GM12872 (cell line): ENCODE results near the gene TGFBRAP1.

ENCODE experiments used
- TF ChIP-seq, protein P1 (sequence below): IDR thresholded peaks from 3 replicates; pipeline ENCODE4 v1.5.1; 2011; ENCODE audit warnings: low read depth, mild to moderate bottlenecking, low read length, moderate library complexity; ENCODE audit not compliant: insufficient read depth

Gene TGFBRAP1

DNA sequence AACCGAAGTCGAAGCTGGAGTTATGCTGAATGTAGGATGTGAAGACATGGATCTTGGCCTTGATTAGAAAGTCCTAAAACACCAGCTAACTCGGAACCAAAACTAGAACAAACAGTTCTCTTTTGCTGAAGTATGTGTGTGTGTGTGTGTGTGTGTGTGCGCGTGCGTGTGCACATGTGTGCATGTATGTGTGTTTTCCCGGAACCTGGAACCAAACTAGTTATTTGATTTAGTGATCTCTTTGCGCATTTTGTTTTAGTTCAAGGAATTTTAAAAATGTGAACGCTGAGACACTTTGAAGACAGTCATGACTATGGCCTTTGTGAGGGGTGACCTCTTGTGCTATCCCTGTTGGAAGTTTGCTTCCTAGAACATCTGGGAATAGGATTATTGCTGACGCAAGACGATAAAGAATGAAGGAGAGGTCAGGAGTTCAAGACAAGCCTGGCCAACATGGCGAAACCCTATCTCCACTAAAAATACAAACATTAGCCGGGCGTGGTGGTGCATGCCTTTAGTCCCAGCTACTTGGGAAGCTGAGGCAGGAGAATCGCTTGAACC is 45.5 kb upstream of the TGFBRAP1 start:
- TF ChIP-seq, protein P1, sequence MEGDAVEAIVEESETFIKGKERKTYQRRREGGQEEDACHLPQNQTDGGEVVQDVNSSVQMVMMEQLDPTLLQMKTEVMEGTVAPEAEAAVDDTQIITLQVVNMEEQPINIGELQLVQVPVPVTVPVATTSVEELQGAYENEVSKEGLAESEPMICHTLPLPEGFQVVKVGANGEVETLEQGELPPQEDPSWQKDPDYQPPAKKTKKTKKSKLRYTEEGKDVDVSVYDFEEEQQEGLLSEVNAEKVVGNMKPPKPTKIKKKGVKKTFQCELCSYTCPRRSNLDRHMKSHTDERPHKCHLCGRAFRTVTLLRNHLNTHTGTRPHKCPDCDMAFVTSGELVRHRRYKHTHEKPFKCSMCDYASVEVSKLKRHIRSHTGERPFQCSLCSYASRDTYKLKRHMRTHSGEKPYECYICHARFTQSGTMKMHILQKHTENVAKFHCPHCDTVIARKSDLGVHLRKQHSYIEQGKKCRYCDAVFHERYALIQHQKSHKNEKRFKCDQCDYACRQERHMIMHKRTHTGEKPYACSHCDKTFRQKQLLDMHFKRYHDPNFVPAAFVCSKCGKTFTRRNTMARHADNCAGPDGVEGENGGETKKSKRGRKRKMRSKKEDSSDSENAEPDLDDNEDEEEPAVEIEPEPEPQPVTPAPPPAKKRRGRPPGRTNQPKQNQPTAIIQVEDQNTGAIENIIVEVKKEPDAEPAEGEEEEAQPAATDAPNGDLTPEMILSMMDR, result no peak

DNA sequence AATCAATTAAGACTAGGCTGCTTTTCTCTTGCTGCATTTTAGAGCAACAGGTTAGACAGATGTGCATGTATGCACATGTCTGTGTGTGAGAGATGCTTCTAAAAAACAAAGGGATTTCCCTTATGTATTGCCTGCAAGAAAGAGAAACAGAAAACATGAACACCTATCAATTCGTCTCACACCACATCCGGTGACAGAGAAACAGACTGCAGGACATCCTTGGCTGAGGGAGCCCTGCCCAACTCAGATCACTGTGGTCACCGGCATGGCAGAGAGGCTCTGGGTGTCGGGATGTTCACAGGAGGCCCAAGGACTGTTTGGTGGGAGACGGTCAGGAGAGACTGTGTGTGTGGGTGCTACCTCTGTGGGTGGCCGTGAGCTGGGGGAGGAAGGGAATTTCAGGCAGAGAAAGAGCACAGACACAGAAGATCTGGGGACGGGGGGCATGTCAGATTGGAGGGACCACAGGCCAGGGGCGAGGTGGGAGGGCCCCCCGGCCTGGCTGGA is 44.4 kb upstream of the TGFBRAP1 start:
- TF ChIP-seq, protein P1, result no peak

DNA sequence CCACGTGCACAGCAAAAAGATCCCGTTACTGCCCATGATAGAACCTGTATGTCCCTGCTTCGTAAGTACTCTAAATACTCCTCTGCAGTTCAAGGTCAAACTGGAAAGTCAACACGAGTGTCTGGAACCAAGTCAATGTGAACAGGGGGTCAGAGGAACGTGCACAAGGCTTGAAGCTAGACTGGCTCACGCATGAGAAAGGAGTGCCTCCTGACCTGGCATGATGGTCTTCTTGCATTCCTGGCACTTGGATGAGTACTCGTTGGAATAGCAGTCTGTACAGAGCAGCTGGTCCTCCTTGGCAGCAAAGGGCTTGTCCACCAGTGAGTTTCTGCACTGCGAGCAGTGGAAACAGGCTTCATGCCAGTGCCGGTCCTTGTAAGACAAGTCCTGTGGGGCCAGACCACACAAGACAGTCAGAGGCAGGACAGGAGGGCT is 43.8 kb upstream of the TGFBRAP1 start:
- TF ChIP-seq, protein P1, result no peak

DNA sequence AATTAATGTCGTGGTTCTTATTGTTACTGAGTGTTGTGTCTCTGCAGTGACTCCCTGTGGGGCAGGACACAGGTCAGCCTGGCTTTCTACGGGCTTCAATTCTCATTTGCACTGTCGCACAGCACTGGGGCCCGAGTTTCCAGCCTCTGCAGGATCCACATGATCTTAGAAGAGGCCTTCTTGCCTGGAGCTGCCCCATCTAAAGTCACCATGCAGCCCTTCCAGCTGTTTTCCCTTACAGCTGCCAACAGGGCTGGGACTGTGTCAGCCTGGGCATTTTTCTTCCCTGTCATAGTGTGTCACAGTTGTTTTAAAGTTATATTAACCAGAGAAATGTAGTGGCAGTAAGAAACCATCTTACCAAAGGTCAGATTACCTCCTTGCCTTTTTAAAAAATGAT is 42.3 kb upstream of the TGFBRAP1 start:
- TF ChIP-seq, protein P1, result no peak

DNA sequence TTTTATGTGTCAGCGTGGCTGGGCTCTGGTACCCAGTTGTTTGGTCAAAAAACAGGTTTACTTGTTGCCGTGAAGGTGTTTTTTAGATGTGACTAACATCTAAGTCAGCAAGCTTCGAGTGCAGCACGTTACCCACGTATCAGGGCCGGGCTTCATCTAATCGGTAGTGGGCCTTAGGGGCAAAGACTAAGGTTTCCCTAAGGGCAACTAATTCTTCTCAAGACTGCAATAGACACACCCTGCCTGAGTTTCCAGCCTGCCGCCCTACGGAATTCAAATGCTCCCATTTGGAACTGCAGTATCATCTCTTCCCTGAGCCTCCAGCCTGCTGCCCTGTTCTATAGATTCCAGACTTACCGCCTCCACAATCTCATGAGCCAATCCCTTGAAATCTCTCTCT is 41.6 kb upstream of the TGFBRAP1 start:
- TF ChIP-seq, protein P1, result no peak

DNA sequence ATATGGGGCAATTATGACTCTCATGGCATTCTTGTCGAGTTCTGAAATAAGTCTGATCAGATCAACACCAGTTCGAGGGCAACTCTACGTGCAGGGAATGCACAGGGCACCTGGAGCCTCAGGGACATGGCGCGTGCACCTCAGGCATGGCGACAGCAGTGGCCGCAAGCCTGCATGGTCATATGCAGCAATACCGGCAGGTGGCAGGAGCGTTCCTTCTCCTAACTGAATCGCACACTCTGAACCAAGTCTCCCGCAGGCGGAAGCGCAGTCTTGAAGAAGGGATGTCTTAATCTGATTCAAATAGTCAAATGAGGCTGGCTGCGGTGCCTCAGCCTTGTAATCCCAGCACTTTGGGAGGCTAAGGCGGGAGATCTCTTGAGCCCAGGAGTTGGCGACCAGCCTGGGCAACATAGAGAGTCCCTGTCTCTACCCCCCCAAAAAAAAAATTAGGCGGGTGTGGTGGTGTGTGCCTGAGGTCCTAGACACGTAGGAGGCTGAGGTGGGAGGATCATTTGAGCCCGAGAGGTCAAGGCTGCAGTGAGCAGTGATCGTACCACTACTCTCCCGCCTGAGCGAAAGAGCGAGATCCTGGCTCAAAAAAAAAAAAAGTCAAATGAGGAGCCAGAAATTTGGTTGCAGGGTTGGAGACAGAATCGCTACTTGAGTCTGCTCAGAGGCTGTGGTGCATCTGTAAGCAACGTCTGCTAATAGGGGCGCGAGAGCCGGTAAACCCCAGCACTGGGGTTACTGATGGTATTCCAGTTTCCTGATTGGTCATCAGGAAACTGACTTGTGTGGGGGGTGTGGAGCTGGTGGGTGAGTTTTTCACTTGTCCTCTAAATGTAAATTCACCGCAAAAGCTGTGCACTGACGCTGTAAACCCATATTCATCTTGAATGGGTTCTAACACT is 40.5 kb upstream of the TGFBRAP1 start:
- TF ChIP-seq, protein P1, result peak; percentile 98

DNA sequence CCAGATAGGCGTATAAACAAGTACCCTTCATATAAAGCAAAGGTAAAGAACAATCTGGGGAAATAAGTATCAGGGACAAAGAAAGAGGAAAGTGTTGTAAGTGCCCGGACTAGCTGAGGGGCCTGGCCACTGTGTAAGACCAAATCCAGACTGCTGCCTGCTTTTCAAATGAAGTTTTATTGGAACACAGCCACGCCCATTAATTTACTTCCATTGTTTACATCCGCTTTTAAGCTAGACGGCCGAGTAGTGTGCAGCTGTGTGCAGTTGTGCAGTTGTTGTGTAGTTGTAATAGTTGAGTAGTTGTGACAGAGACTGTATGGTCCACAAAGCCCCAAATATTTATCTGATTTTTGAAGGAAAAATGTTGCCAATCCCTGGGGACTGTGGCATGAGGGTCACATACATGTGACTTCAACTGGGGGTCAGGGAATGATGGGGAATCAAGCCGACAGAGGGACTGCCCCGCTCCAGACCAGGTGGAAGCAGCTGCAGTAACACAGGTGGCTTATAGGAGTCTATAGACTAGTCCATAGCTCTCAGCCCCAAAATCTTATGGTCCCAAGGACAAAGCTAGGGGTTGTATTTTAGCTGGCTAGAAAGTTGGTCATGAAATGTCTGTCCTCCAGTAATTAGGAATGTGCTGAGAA is 39.3 kb upstream of the TGFBRAP1 start:
- TF ChIP-seq, protein P1, result no peak
